Testis (tissue), 2 donors: Measurements from ENCODE around the gene PPP1R37.

Source experiments
- CTCF ChIP-seq, 3 experiments: fragments of 450-650 bp in 2 of 3; fragments of 200-600 bp in 1 of 3; sonication (generic) in 1 of 3; IDR thresholded peaks; one replicate each; pipeline ENCODE4 v1.5.1; 2016 to 2019; ENCODE audit warnings: antibody characterized with exemption in 3 of 3, mild to moderate bottlenecking in 2 of 3, moderate library complexity in 1 of 3
- POLR2A ChIP-seq: fragments of 450-650 bp; IDR thresholded peaks from one replicate; pipeline ENCODE4 v1.6.1; 2017; ENCODE audit warnings: antibody characterized with exemption, mild to moderate bottlenecking, moderate library complexity

- no peak for TF ChIP-seq CTCF (IDR thresholded peaks at IDR 0.05)
- no peak for TF ChIP-seq POLR2A
Measured at GRCh38 chr19:45119582-45119981, 26.6 kb downstream of the PPP1R37 start.
